ENCODE results near the gene CLASP1. TPM values are rescaled to one million over a fixed set of nuclear protein-coding genes. Genes with fewer than 3 reads are reported as not detected.

Gene CLASP1
- total and polyA plus RNA-seq, 2 donors (not counting 3 experiments of a cell fraction or from before 2014, with no cell fraction given): 10.0 to 57.9 TPM

DNA sequence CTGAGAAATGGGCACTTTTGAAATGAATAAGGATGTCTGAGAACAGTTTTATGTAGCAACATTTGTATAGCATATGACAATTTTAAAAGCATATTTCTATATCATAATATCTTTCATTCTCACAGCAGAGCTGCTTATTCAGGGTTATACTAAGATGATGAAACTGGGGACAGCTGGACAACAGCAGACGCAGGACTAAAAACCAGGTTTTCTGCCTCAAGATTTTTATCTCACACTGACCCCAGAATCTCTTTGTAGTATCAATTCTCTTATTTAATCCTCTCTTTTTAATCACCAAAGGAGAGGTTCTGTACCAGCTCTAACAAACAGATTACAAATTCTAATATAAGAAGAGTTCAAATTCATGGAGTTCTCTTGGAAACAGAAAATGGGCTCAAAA is 290.1 kb downstream of the CLASP1 start:
- dilution Hi-C loops (cut with MboI; ENCODE audit: extremely low pct_ligation_motif_present, low sequenced_read_pairs): no loop called here
- H3K27me3 ChIP-seq (ENCODE audit: control insufficient read depth in 2 of 2, insufficient read depth in 2 of 2, low read length in 2 of 2): no peaks in the 10 kb centered on the region
- POLR2A ChIA-PET: no interaction called here
- H3K4me2 ChIP-seq (ENCODE audit: insufficient read depth, low read length): no peak overlapping the region
- no peaks in the 10 kb centered on the region for H3K9me1 ChIP-seq (replicated peaks; ENCODE audit: control insufficient read depth, extremely low read depth, insufficient read depth, low read length)
- H3K36me3 ChIP-seq (ENCODE audit: control insufficient read depth in 2 of 2, extremely low read depth in 1 of 2, insufficient read depth in 2 of 2, low read length in 2 of 2): peaks cover 0 to 25% of the 10 kb centered on the region in 2 experiments
- BruUV-seq (replicated peaks): no TSS peak
- no peaks in the 10 kb centered on the region for H4K20me1 ChIP-seq (replicated peaks; ENCODE audit: control insufficient read depth, extremely low read depth, insufficient read depth, low read length)
- peaks cover 24% of the 10 kb centered on the region for H3K4me1 ChIP-seq (ENCODE audit: control insufficient read depth, extremely low read depth, insufficient read depth, low read length)
- no peaks in the 10 kb centered on the region for H3K9me3 ChIP-seq (replicated peaks; ENCODE audit: control insufficient read depth, insufficient read depth, low read length)
- H3K9ac ChIP-seq (replicated peaks; ENCODE audit: extremely low read depth, insufficient read depth, low read length): no peak overlapping the region
- FAIRE-seq (no peak), DNase-seq (ENCODE audit: low read depth, low spot score) (no peak)
- no peak overlapping the region for H3K27ac ChIP-seq (ENCODE audit: insufficient read depth, low read depth, low read length)
- H3K4me3 ChIP-seq (replicated peaks in 1 of 3; ENCODE audit: insufficient read depth in 1 of 3, low read depth in 1 of 3, low read length in 3 of 3): no peak overlapping the region
- TF ChIP-seq MYC (IDR thresholded peaks at IDR 0.05; ENCODE audit: low read depth, low read length) (no peak), POLR2AphosphoS5 (IDR thresholded peaks at IDR 0.05; ENCODE audit: insufficient read depth, low read depth, low read length) (no peak), GATA2 (IDR thresholded peaks at IDR 0.05; ENCODE audit: insufficient read depth, insufficient read length, low read depth, low read length) (no peak), EZH2 (IDR thresholded peaks at IDR 0.05; ENCODE audit: borderline replicate concordance, low read depth, low read length, severe bottlenecking) (no peak), POLR2A (IDR thresholded peaks at IDR 0.05; ENCODE audit: low read depth, low read length) (no peak), FOS (IDR thresholded peaks at IDR 0.05; ENCODE audit: borderline replicate concordance, insufficient read depth, low read length) (no peak), JUN (IDR thresholded peaks at IDR 0.05; ENCODE audit: borderline replicate concordance, insufficient read depth, insufficient read length, low read depth) (no peak)
- TF ChIP-seq, protein P1, sequence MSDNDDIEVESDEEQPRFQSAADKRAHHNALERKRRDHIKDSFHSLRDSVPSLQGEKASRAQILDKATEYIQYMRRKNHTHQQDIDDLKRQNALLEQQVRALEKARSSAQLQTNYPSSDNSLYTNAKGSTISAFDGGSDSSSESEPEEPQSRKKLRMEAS (IDR thresholded peaks at IDR 0.05; ENCODE audit: insufficient read depth, insufficient read length): no peak
- TF ChIP-seq, protein P2, sequence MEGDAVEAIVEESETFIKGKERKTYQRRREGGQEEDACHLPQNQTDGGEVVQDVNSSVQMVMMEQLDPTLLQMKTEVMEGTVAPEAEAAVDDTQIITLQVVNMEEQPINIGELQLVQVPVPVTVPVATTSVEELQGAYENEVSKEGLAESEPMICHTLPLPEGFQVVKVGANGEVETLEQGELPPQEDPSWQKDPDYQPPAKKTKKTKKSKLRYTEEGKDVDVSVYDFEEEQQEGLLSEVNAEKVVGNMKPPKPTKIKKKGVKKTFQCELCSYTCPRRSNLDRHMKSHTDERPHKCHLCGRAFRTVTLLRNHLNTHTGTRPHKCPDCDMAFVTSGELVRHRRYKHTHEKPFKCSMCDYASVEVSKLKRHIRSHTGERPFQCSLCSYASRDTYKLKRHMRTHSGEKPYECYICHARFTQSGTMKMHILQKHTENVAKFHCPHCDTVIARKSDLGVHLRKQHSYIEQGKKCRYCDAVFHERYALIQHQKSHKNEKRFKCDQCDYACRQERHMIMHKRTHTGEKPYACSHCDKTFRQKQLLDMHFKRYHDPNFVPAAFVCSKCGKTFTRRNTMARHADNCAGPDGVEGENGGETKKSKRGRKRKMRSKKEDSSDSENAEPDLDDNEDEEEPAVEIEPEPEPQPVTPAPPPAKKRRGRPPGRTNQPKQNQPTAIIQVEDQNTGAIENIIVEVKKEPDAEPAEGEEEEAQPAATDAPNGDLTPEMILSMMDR (IDR thresholded peaks at IDR 0.05; ENCODE audit: extremely low read depth in 1 of 2, insufficient read depth in 1 of 2, low read depth in 1 of 2, low read length in 2 of 2): no peak
- intact Hi-C loops (cut with micrococcal nuclease): no loop called here
- H3K79me2 ChIP-seq (ENCODE audit: control insufficient read depth, insufficient read depth, low read length): no peaks in the 10 kb centered on the region
- H2AFZ ChIP-seq (ENCODE audit: low read depth, low read length): no peak overlapping the region
- CTCF ChIA-PET: interaction anchor here (0.9 to 2.4 kb wide), 2 partner anchors 43 to 264 kb away, joined by 3 to 13 read pairs; no protein-coding TSS in a partner anchor

All from endothelial cell of umbilical vein (primary cell).